ENCODE results near the gene ELMOD1.

- TF ChIP-seq EZH2phosphoT487 (IDR thresholded peaks at IDR 0.05; ENCODE audit: borderline replicate concordance, low read length) (no peak), CTCF (IDR thresholded peaks at IDR 0.05; ENCODE audit: low read depth, low read length, poor library complexity, severe bottlenecking) (peak; percentile 16)
Measured at GRCh38 chr11:107606141-107606540, 15.2 kb downstream of the ELMOD1 start.

All from DOHH2 (cell line).